ENCODE data around the gene NEUROD1.

Gene NEUROD1

GRCh38 chr2:181632733-181633401, 47.5 kb downstream of the NEUROD1 start:
- no peak for DNase-seq

- DNase-seq = no peak
Measured at GRCh38 chr2:181628590-181629585, 51.4 kb downstream of the NEUROD1 start.

- DNase-seq = no peak
Measured at GRCh38 chr2:181627545-181627944, 52.8 kb downstream of the NEUROD1 start.

- no peak for DNase-seq
Measured at GRCh38 chr2:181626671-181627070, 53.6 kb downstream of the NEUROD1 start.
